NCI-H345 (cell line): ENCODE data around the gene STAG1.

Experiments
- DNase-seq: peaks from one replicate; lab custom pipeline; 2025; lab: John Stamatoyannopoulos, UW

STAG1 gene

DNA sequence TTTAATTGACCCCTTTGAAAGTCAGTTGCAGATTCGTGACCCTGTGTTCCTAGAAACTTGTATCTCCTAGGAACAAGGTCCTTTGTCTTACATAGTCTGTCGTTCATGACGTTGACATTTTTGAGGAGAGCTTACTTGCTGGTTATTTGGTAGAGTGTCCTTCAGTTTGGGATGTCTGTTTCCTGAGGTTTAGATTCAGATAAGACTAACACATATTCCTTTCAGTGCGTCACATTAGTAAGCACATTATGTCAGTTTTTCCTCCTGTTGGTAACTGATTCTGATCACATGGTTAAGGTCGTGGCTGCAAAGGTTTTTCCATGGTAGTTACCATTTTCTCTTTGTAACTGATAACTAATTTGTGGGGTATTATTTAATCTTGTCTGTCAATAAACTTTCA is 421.3 kb downstream of the STAG1 start:
- no peak for DNase-seq

GRCh38 chr3:136329593-136329992 is 422.6 kb downstream of the STAG1 start:
- DNase-seq: no peak

- DNase-seq: no peak
Observed at GRCh38 chr3:136327671-136328070, 424.5 kb downstream of the STAG1 start.

DNA sequence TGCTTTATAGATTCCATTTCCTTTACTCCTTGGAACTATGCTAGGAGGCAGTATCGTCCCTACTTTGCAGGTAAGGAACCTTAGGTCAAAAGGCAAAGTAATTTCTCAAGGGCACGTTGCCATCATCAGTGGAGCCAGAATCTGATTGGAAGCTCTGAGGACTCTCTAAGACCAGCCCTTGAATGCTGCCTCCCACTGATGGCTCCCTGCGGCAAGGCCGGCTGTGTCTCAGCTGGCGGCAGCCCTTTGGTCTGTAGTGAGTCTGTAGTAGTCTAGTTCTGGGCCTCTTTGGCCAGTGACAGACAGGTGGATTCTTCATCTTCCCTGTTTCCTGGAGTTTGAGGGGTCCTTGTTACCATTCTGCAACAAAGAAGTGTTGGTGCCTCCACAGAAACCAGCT is 425.9 kb downstream of the STAG1 start:
- DNase-seq: no peak

GRCh38 chr3:136311968-136312367 is 440.2 kb downstream of the STAG1 start:
- no peak for DNase-seq

DNA sequence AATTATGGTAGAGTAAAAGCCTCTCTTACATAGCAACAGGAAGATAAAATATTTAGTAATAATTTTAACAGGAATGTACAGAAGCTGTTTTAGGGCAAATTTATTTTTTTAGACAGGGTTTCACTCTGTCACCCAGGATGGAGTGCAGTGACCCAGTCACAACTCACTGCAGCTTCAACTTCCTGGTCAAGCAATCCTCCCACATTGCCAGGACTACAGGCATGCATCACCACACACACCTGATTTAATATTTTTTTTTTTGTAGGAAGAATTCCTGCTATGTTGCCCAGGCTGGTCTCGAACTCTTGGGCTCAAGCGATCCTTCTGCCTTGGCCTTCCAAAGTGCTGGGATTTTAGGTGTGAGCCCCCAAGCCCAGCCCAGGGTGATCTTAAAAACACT is 440.9 kb downstream of the STAG1 start:
- DNase-seq: no peak

DNA sequence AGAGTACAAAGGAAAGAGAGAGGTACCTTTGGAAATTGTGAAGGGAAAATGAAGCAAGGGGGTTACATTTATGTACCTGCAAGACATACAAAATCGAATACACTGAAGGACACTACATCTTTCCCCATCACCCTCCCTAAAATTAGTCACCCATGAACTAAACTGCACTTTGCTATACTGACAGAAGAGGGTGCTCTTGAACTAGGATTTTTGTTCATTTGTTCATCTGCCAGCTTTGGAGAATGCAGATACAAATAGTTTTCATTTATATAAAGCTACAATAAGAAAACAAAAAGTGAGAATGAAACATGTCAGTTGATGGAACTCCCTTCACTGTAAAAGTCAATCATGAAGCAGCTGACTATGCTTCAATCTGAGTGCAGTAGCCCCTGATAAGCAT is 446.3 kb downstream of the STAG1 start:
- DNase-seq: no peak

DNA sequence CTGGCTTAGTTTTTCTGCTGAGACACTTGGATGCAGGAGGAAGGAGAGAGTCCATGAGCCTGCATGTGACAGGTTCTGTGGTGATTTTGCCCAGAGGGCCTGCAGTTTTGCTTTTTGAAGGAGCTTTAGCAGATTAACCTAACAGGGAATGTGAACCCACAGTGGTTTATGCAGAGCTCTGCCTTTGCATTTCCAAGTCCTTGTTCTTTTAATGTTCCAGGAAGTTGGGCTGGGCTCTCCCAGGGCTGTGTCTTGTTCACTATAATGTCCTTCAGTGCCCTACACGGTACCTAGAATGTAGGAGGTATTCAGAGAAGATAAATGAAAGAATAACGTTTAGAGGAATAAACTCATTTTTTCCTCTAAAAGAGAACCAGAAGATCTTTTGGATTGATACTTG is 451.7 kb downstream of the STAG1 start:
- no peak for DNase-seq

- no peak for DNase-seq
Observed at GRCh38 chr3:136297826-136298225, 454.4 kb downstream of the STAG1 start.

DNA sequence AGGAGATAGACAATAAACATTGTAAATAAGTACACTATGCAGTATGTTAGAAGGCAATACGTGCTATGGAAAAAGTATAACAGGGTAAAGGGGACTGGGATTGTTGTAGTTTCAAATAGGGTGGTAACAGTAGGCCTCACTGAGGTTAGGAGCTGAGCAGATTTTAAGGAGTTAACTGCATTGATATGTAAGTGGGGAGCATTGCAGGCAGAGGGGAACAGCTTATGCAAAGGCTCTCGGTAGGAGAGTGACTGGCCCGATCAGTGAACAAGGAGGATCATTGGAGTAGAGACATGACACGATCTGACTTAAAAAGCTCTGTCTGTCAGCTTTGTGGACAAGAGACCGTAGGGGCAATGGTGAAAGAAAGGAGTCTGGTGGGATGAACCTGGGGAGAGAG is 455.2 kb downstream of the STAG1 start:
- no peak for DNase-seq

- DNase-seq: no peak
Observed at GRCh38 chr3:136294176-136294575, 458.0 kb downstream of the STAG1 start.

DNA sequence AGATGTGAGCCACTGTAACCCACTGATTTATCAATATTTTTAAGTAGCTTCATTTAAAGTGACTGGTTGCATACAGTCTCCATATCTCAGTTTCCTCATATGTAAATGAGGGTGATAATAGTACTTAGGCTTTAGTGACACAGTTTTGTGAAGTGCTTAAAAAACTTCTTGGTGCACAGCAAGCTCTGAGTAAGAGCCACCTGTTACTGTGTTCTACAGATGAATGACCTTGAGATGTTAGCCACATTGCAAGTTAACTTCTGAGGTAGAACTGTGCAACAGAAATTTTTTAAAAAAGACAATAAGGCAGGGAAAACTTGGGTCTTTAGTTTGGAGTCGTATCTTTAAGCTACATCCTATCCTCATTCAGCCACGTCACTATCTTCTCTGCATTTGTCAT is 458.9 kb downstream of the STAG1 start:
- DNase-seq: no peak

- DNase-seq: no peak
Observed at GRCh38 chr3:136292500-136292899, 459.7 kb downstream of the STAG1 start.

DNA sequence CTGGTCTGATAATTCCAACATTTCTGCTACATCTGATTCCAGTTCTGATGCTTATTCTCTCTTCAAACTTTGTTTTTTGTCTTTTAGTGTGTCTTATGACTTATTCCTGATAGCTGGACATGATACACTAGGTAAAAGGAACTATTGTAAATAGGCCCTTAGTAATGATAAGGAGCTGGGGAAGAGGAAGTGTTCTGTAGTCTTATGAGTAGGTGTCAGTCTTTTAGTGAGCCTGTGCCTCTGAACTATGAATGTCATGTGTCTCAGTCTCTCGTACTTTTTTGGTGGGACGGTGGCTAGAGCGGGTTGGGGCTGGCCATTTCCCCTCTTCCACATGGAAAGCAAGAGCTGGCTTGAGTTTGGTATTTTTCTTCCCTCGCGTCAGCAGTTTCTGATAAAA is 460.9 kb downstream of the STAG1 start:
- DNase-seq: no peak
